GM19372 (cell line): ENCODE results near the gene SFXN5.

Experiments used
- ATAC-seq: cut with Tn5 transposase; IDR thresholded peaks from one replicate; pipeline ENCODE4 v1.9.1; 2021; ENCODE audit warnings: mild to moderate bottlenecking, low read depth, moderate library complexity; ENCODE audit not compliant: unreplicated experiment

Gene SFXN5

GRCh38 chr2:72947952-72948830, 123.3 kb downstream of the SFXN5 start:
- ATAC-seq: no peak

GRCh38 chr2:72946466-72946865, 125.0 kb downstream of the SFXN5 start:
- ATAC-seq: no peak

- ATAC-seq: no peak
Measured at GRCh38 chr2:72945450-72946019, 126.0 kb downstream of the SFXN5 start.

GRCh38 chr2:72944804-72945449, 126.6 kb downstream of the SFXN5 start:
- ATAC-seq: no peak

GRCh38 chr2:72943540-72944395, 127.7 kb downstream of the SFXN5 start:
- no peak for ATAC-seq

GRCh38 chr2:72942881-72943418, 128.6 kb downstream of the SFXN5 start:
- no peak for ATAC-seq

GRCh38 chr2:72942293-72942692, 129.2 kb downstream of the SFXN5 start:
- ATAC-seq: no peak

- no peak for ATAC-seq
Measured at GRCh38 chr2:72940786-72941185, 130.7 kb downstream of the SFXN5 start.

GRCh38 chr2:72940361-72940760, 131.2 kb downstream of the SFXN5 start:
- ATAC-seq: no peak

- no peak for ATAC-seq
Measured at GRCh38 chr2:72938455-72938854, 133.1 kb downstream of the SFXN5 start.

GRCh38 chr2:72937356-72937669, 134.2 kb downstream of the SFXN5 start:
- no peak for ATAC-seq

GRCh38 chr2:72936660-72937355, 134.7 kb downstream of the SFXN5 start:
- no peak for ATAC-seq

GRCh38 chr2:72935611-72935957, 135.9 kb downstream of the SFXN5 start:
- ATAC-seq: no peak

GRCh38 chr2:72934683-72935610, 136.6 kb downstream of the SFXN5 start:
- ATAC-seq: no peak

- no peak for ATAC-seq
Measured at GRCh38 chr2:72933646-72934151, 137.8 kb downstream of the SFXN5 start.

- ATAC-seq: no peak
Measured at GRCh38 chr2:72933207-72933606, 138.3 kb downstream of the SFXN5 start.

GRCh38 chr2:72932805-72933204, 138.7 kb downstream of the SFXN5 start:
- no peak for ATAC-seq

GRCh38 chr2:72932045-72932740, 139.3 kb downstream of the SFXN5 start:
- no peak for ATAC-seq
